ENCODE results near the gene TPCN1.

DNA sequence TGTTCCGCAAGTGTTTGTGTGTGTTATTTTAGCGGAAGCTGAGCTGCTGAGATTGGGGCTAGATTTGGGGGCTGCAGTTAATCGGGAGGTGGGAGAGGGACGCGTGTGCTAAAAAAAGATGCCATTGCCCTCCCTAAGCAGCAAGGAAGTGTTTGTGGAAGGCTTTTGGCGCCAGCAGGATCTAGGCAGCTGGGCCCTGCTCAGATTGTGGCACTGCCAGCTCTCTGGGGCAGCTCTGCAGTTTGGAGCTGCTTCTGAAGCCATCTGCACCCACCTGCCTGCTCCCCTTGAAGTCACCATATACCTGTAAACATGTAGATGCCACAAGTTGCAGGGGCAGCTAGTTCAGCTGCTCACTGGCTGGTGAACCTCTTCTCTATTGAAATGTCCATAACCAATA is 28.8 kb downstream of the TPCN1 start:
- TF ChIP-seq, protein P1, sequence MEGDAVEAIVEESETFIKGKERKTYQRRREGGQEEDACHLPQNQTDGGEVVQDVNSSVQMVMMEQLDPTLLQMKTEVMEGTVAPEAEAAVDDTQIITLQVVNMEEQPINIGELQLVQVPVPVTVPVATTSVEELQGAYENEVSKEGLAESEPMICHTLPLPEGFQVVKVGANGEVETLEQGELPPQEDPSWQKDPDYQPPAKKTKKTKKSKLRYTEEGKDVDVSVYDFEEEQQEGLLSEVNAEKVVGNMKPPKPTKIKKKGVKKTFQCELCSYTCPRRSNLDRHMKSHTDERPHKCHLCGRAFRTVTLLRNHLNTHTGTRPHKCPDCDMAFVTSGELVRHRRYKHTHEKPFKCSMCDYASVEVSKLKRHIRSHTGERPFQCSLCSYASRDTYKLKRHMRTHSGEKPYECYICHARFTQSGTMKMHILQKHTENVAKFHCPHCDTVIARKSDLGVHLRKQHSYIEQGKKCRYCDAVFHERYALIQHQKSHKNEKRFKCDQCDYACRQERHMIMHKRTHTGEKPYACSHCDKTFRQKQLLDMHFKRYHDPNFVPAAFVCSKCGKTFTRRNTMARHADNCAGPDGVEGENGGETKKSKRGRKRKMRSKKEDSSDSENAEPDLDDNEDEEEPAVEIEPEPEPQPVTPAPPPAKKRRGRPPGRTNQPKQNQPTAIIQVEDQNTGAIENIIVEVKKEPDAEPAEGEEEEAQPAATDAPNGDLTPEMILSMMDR (IDR thresholded peaks at IDR 0.05): no peak
- no peak for TF ChIP-seq POLR2A (IDR thresholded peaks at IDR 0.05)
